ENCODE data around the gene LMOD2.

LMOD2 gene

GRCh38 chr7:123639631-123640030 is 16.0 kb upstream of the LMOD2 start:
- no peak for DNase-seq (ENCODE audit: low spot score)

- no peak for DNase-seq (ENCODE audit: low spot score)
Measured at GRCh38 chr7:123640583-123640982, 15.1 kb upstream of the LMOD2 start.

GRCh38 chr7:123641901-123642300 is 13.8 kb upstream of the LMOD2 start:
- no peak for DNase-seq (ENCODE audit: low spot score)

- peak; percentile 75 for DNase-seq (ENCODE audit: low spot score)
Measured at GRCh38 chr7:123643495-123644441, 11.9 kb upstream of the LMOD2 start.

- no peak for DNase-seq (ENCODE audit: low spot score)
Measured at GRCh38 chr7:123645516-123645915, 10.2 kb upstream of the LMOD2 start.

GRCh38 chr7:123647106-123647730 is 8.4 kb upstream of the LMOD2 start:
- DNase-seq (ENCODE audit: low spot score) = no peak

GRCh38 chr7:123649964-123650363 is 5.7 kb upstream of the LMOD2 start:
- DNase-seq (ENCODE audit: low spot score) = no peak

GRCh38 chr7:123650595-123650994 is 5.1 kb upstream of the LMOD2 start:
- no peak for DNase-seq (ENCODE audit: low spot score)

GRCh38 chr7:123652406-123652805 is 3.3 kb upstream of the LMOD2 start:
- no peak for DNase-seq (ENCODE audit: low spot score)

- DNase-seq (ENCODE audit: low spot score) = no peak
Measured at GRCh38 chr7:123653162-123653561, 2.5 kb upstream of the LMOD2 start.

- DNase-seq (ENCODE audit: low spot score) = no peak
Measured at GRCh38 chr7:123656544-123657303, 1.1 kb downstream of the LMOD2 start.

GRCh38 chr7:123657304-123657685 is 1.6 kb downstream of the LMOD2 start:
- DNase-seq (ENCODE audit: low spot score) = no peak

- no peak for DNase-seq (ENCODE audit: low spot score)
Measured at GRCh38 chr7:123658023-123658422, 2.4 kb downstream of the LMOD2 start.

- DNase-seq (ENCODE audit: low spot score) = no peak
Measured at GRCh38 chr7:123660514-123661354, 5.1 kb downstream of the LMOD2 start.

GRCh38 chr7:123661765-123662164 is 6.1 kb downstream of the LMOD2 start:
- no peak for DNase-seq (ENCODE audit: low spot score)

GRCh38 chr7:123662293-123662692 is 6.6 kb downstream of the LMOD2 start:
- DNase-seq (ENCODE audit: low spot score) = no peak

GRCh38 chr7:123662755-123663154 is 7.1 kb downstream of the LMOD2 start:
- DNase-seq (ENCODE audit: low spot score) = no peak

- DNase-seq (ENCODE audit: low spot score) = no peak
Measured at GRCh38 chr7:123663200-123663599, 7.5 kb downstream of the LMOD2 start.

- no peak for DNase-seq (ENCODE audit: low spot score)
Measured at GRCh38 chr7:123665157-123665556, 9.5 kb downstream of the LMOD2 start.

- no peak for DNase-seq (ENCODE audit: low spot score)
Measured at GRCh38 chr7:123665896-123666295, 10.2 kb downstream of the LMOD2 start.

- no peak for DNase-seq (ENCODE audit: low spot score)
Measured at GRCh38 chr7:123666492-123666891, 10.8 kb downstream of the LMOD2 start.

- no peak for DNase-seq (ENCODE audit: low spot score)
Measured at GRCh38 chr7:123669485-123669884, 13.8 kb downstream of the LMOD2 start.
